Epithelial cell of proximal tubule (primary cell): ENCODE measurements around the gene NGEF. TPM values are rescaled to one million over a fixed set of nuclear protein-coding genes. Genes with fewer than 3 reads are reported as not detected.

Source experiments
- DNase-seq: peaks from one replicate; pipeline ENCODE4 v3.0.0-alpha.2; 2011; ENCODE audit warnings: low read depth
- H3K4me3 ChIP-seq: 2 replicates; pipeline ENCODE4 v1.5.1; 2011; ENCODE audit warnings: low read depth, mild to moderate bottlenecking, low read length
- total RNA-seq: library from RNA; depleted of rRNA; stranded (reverse); fragments of >200 nt; gene quantifications from 2 replicates; pipeline ENCODE4 v1.2.3, GENCODE V29; 2015
- TF ChIP-seq, protein P1 (sequence below): conservative IDR thresholded peaks from 2 replicates; pipeline ENCODE4 v1.5.1; 2012; ENCODE audit warnings: low read depth, mild to moderate bottlenecking, low read length

Gene NGEF
- total RNA-seq, 1 donor from 2014 or later = 8.6 TPM

DNA sequence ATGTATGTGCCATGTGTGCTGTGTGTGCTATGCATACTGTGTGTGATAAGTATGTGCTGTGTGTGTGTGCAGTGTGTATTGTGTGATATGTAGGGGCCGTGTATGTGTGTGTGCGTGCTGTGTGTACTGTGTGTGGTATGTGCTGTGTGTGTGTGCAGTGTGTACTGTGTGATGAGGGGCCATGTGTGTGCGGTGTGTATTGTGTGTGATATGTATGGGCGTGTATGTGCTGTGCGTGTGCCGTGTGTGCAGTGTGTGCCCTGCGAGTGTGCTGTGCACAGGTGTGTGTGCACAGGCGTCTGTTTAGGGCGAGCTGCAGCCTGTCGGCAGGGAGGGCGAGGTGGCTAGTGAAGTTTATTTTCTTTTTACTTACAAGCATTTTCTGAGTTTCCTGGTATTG, 126.9 kb downstream of the NGEF start:
- TF ChIP-seq, protein P1, sequence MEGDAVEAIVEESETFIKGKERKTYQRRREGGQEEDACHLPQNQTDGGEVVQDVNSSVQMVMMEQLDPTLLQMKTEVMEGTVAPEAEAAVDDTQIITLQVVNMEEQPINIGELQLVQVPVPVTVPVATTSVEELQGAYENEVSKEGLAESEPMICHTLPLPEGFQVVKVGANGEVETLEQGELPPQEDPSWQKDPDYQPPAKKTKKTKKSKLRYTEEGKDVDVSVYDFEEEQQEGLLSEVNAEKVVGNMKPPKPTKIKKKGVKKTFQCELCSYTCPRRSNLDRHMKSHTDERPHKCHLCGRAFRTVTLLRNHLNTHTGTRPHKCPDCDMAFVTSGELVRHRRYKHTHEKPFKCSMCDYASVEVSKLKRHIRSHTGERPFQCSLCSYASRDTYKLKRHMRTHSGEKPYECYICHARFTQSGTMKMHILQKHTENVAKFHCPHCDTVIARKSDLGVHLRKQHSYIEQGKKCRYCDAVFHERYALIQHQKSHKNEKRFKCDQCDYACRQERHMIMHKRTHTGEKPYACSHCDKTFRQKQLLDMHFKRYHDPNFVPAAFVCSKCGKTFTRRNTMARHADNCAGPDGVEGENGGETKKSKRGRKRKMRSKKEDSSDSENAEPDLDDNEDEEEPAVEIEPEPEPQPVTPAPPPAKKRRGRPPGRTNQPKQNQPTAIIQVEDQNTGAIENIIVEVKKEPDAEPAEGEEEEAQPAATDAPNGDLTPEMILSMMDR = no peak
- no peak overlapping the region for H3K4me3 ChIP-seq
- DNase-seq = no peak

DNA sequence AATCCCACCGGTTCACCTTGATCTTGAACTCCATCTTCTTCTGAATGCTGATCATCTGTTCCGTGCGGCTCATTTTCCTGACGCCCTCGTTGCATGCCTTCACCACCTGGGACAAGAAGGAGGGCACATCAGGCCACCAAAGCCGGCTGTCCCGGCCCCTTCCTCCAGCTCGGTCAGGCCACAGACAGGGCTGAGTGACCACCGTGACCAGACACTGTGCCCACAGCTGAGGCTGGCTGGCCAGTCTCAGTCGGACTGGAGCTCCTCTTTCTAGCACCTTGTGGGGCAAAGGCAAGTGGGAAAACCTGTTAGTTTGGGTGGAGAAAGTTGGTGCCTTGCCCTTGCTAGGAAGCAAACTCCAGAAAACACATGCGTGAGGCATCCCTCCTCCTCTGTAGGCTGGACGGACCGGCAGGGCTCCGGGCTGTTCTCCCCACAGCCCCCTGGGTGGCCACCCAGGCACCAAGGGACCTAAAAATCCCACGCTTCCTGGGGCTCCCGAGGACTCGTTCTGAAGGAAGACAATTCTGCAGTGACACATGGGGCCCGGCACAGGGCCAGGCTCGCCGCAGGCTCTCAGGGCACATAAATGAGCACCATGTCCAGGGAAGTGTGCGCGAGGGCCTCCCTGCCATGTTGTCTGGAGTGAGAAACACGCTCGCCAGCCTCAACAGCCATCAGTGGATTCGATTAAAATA, 127.6 kb downstream of the NGEF start:
- no peak for DNase-seq
- TF ChIP-seq, protein P1 = no peak
- no peak overlapping the region for H3K4me3 ChIP-seq

DNA sequence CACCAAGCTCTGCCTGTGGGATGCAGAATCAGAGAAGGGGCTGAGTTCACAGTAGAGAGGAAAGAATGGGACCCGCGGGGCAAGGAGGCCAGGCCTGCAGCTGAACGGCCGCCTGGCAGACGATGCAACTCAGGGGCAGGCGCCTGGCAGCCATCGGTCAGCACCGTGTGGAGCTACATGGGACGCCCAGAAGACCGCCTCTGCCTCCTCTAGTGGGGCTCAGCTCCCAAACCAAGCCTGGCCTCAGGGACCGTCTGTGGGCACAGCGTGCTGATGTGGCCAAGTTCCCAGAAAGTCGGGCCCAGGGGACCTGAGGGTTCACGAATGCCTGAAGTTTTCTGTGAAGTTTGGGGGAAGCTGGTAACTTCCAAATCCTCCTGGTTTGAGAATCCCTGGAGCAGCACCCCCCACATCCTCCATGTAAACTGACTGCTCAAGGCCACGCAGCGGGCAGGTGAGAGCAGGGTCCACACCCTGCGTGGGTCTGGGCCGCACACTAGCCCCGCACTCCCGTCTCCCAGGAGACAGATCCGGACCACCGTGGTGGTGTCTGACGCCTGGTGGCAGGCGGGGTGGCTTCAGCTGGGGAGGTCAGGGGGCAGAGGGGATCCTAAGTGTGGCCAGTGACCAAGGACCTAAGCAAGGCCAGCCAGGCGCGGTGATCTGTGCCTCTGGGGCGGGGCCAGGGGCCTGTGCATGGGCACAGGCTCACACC, 128.3 kb downstream of the NGEF start:
- TF ChIP-seq, protein P1 = no peak
- DNase-seq = no peak

DNA sequence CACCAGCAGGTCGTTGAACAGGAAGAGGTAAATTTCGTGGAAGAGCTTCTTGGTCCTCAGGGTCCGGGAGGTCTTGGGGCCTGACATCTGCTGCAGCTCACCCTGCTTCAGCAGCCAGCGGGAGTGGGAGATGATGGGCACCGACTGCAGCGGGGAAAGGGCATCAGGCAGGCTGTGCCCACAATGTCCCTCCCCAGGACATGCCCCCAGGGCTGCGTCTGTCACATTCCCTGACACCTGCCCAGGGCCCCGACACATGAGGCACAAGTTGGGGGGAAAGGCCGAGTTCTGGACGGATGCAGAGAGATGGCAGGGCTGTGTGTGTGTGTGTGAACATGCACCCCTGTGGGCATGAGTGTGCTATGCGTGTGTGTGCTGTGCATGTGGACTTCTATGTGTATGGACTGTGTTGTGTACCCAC, 129.0 kb downstream of the NGEF start:
- TF ChIP-seq, protein P1 = no peak
- H3K4me3 ChIP-seq = no peak overlapping the region
- DNase-seq = no peak

More for the DNA sequence above, 128.3 kb downstream of the NGEF start:
- no peak overlapping the region for H3K4me3 ChIP-seq

DNA sequence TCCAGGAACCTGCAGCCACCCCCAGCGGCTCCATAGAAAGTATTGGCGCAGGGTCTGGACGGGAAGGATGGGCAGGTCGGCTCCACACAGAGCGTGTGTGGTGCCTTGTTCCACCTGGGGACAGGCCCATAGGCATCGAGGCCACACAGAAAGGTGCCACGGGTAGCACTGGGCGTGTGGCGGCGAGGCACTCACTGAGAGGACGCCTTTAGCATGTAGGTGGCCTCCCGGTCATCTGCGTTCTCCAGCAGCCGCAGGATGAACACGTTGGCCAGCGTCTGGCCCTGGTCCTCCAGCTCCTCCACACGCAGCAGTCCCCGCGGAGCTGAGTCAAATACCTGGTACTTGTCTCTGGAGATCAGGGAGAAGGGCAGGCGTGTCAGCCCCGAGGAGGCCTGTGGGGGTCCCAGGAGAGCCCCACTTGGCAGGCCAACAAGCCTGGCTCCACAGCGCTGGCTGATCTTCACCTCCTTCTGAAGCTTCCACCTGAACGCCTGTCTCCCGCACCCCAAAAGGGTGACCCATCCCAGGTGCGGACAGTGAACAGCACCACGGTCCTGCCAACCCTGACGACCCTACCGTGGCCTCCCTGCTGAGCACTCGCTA, 129.8 kb downstream of the NGEF start:
- DNase-seq = no peak
- H3K4me3 ChIP-seq = no peak overlapping the region
- TF ChIP-seq, protein P1 = no peak

DNA sequence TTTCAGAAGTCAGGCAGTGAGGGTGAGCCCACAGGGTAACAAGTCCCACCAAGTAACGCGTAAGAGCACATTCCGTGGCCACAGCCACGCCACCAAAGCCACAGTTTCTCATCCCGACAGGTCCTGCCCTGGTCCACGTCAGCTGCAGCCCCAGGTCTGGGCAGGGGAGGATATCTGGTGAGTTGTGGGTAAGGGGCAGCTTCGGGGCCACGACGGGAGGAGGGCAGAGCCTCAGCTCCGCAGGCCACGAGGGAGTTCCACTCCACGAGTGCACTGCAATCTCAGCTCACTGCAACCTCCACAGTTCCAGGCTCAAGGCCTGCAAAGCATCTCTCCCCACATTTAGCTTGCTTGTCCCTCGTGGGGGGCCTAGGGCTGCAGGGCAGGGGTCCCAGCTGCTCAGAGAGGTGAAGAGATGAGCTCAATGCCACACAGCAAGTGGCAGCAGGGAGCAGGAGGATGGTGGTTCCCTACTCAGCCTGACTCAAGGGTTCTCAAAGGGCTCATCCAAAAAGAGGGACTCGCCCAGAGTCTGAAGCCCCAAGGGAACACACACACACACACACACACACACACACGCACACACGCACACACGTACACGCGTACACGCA, 130.4 kb downstream of the NGEF start:
- TF ChIP-seq, protein P1 = no peak

More for the DNA sequence above, 130.4 kb downstream of the NGEF start:
- no peak overlapping the region for H3K4me3 ChIP-seq
- DNase-seq = no peak
